Activated CD4-positive, alpha-beta T cell treated with anti-CD3 and anti-CD28 coated beads, Interleukin-2, amount 50 U/mL, for 16 hours (primary cell): ENCODE results near the gene TRAF3.
"Not testable (repeated sequence)": the region's sequence is repeated elsewhere in the genome, so short reads cannot be mapped to it uniquely, and the experiment has no call there.

Source experiments
- DNase-seq: peaks from one replicate; pipeline ENCODE4 v3.0.0-alpha.2; 2020

TRAF3 gene

DNA sequence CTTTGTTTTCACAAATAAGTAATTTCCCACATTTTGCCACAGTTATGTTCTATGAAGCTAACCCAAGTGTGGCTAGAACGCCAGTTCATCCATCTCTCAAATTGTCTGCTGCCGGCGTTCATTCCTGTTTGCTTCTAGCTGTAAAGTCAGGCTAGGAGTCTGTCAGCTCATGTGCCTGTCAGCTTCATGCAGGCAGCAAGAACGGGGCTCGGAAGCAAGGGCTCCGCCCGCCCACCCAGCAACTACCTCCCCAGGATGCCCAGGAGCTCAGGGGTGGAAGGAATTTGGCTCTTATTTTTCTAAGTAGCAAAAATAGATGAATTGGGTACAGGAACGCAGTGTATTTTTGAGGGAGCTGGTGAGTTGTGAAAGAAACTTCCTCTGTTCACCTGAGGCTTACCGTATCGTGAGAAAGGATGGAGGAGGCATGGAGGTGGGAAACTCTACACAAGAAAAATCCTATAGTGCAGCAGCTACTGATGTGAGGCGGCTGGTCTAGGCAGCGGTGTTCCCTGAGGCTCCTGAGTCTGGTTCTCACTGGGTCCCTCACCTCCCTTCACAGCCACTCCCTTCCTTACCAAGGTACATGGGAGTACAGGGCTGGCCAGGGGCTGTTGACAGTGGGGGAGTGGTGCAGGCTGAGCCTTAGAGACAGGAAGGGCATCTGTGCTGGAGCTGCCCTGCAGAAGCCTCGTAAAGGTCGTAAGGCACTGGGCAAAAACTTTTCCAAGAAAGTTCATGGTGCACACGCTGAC is 90.8 kb downstream of the TRAF3 start:
- no peak for DNase-seq

DNA sequence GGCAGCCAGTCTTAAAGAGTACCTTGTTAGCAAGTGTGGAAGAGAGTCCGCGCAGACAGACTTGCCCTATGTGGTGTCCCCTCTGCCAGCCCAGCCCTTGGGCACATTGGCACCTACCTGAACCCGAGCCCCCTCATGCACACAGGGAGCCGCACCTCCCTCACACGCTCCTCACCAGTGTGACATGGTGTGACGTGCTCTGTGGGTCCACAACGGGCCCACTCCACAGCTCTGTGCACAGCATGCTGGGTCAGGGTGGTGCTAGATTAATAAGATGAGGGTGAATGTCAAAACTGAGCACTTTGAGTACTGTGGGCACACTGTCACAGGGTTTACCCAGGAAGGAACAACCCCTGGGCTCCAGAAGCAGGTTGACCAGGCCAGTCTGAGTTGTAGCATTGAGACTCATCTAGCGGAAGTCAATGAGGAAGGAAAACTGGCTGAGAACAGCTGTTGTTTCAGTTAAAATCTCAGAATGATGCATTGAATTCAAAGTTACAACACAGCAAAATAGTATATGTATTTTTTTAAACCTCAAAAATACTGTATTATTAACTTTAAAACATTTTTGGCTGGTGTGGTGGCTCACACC is 91.8 kb downstream of the TRAF3 start:
- no peak for DNase-seq

GRCh38 chr14:102870246-102870645 is 93.0 kb downstream of the TRAF3 start:
- DNase-seq = no peak

- DNase-seq = peak; percentile 20
Observed at GRCh38 chr14:102870994-102871831, 94.0 kb downstream of the TRAF3 start.

- DNase-seq = no peak
Observed at GRCh38 chr14:102872020-102872419, 94.8 kb downstream of the TRAF3 start.

- no peak for DNase-seq
Observed at GRCh38 chr14:102873131-102873530, 95.9 kb downstream of the TRAF3 start.

DNA sequence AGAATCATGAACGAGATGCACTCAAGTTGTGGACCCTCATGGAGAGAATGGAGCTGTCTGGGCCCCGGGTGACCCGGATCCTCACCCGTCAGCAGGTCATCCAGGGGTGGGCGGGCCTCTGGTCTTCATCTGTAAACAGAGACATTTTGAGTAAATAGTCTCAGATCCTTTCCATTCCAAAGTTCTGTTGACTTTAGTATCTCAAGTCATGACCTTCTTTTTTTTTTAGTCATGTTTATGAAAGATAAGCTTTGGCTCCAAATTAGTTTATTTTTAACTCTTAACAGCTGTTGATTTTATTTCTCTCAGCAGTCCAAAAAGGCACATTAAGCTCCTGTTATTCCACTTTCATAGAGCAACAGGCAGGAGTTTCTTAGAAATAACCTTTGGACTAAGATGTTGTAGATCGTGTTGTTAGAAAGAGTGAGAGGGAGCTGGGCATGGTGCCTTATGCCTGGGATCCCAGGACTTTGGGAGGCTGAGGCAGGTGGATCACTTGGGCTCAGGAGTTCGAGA is 96.4 kb downstream of the TRAF3 start:
- no peak for DNase-seq

GRCh38 chr14:102875652-102876051 is 98.4 kb downstream of the TRAF3 start:
- DNase-seq = no peak

GRCh38 chr14:102877511-102877910 is 100.3 kb downstream of the TRAF3 start:
- not testable (repeated sequence) for DNase-seq

DNA sequence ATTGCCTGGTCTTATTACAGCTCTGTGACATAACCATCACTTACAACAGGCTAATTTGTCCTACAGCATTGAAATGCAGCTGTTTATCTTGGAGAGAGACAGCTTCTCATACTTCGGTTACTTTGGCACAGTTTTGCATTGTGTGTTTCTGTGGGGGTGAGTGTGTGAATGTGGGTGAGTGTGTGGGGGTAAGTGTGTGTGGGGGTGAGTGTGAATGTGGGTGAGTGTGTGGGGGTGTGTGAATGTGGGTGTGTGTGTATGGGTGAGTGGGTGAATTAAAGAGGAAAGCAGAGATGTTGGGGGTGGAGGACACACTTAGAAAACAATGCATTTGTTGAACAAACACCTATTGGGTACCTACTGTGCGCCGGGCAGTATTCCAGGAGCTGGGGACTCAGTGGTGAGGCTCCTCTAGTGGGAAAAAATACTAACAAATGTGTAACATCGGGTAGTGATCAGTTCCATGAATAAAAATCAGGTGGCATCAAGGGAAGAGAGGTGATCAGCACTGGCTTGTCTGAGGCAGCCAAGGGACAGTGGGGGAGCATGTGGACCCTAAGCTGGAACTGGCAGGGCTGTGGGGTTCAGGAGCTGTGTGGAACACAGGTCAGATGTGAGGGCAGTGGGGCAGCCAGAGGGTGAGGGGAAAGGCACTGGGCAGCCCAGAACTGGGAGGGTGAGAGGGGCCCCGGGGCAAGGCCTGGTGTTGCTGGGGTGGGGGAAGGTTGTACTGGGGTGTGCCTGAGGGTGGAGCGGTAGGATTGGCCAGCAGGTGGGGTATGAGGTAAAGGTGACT is 101.1 kb downstream of the TRAF3 start:
- DNase-seq = no peak

DNA sequence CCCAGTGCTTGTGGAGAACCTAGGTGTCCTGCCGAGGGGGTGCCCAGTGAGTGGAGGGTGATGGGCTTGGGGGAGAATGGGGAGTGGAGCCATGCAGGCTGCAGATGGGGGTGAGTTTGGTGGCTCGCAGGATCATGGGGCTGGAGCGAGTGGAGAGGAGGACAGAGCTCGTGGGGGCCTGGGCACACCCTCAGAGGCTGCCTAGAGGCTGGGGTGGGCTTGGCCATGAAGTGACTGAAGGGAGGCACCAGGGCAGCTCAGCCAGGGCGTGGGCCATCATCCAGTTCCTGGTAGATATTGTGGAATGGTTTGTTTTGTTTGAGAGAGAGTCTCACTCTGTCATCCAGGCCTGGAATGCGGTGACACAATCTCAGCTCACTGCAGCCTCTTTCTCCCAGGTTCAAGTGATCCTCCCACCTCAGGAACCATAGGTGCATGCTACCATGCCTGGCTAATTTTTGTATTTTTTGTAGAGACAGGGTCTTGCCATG is 101.8 kb downstream of the TRAF3 start:
- DNase-seq = no peak

GRCh38 chr14:102882226-102882906 is 105.1 kb downstream of the TRAF3 start:
- DNase-seq = no peak

GRCh38 chr14:102883089-102883541 is 105.9 kb downstream of the TRAF3 start:
- DNase-seq = peak; percentile 75

DNA sequence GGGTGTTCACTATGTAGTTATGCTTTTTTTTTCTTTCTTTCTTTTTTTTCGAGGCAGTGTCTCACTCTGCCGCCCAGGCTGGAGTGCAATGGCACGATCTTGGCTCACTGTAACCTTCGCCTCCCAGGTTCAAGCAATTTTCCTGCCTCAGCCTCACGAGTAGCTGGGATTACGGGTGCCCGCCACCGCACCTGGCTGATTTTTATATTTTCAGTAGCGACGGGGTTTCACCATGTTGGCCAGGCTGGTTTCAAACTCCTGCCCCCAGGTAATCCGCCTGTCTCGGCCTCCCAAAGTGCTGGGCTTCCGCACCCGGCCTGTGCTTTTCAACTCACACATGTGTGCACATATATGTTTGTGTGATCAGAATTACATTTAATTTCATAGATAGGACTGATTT is 106.3 kb downstream of the TRAF3 start:
- DNase-seq = no peak

GRCh38 chr14:102885737-102886447 is 108.6 kb downstream of the TRAF3 start:
- DNase-seq = no peak

GRCh38 chr14:102888748-102889147 is 111.5 kb downstream of the TRAF3 start:
- no peak for DNase-seq

GRCh38 chr14:102889615-102890014 is 112.4 kb downstream of the TRAF3 start:
- DNase-seq = no peak

DNA sequence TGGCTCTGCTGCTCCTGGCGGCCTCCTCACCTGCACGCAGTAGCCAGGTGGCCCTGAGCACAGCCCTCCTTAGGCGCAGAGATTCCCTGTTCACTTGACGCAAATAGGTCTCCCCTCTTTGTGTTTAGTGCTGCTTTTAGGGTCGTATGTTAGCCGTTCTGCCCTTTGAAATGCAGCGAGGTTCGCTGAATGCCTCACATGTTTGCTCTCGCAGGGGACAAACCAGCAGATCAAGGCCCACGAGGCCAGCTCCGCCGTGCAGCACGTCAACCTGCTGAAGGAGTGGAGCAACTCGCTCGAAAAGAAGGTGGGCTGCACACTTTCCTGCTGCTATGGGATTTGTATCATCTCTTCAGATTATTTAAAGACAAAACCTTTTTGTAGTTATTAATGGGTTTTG is 113.9 kb downstream of the TRAF3 start:
- no peak for DNase-seq

GRCh38 chr14:102891556-102891955 is 114.3 kb downstream of the TRAF3 start:
- no peak for DNase-seq

- DNase-seq = no peak
Observed at GRCh38 chr14:102892651-102893050, 115.4 kb downstream of the TRAF3 start.

- no peak for DNase-seq
Observed at GRCh38 chr14:102893452-102893851, 116.2 kb downstream of the TRAF3 start.
